Activated CD4-positive, alpha-beta T cell treated with anti-CD3 and anti-CD28 coated beads for 36 hours (primary cell): Measurements from ENCODE around the gene ADAMTSL3. TPM values are rescaled to one million over a fixed set of nuclear protein-coding genes. Genes with fewer than 3 reads are reported as not detected.

ENCODE experiments used
- ATAC-seq: fragments of 200-7000 bp; cut with Tn5 transposase; one replicate; pipeline ENCODE4 v1.10.0; 2021; ENCODE audit warnings: mild to moderate bottlenecking, moderate library complexity
- CTCF ChIA-PET: fragments of 350-600 bp; sonication (Branson Sonifier 250); formaldehyde crosslinking; loops from one replicate; lab custom pipeline; 2021; ENCODE audit warnings: antibody characterized with exemption; lab: Charles Lee
- POLR2A ChIA-PET: fragments of 350-600 bp; sonication (Branson Sonifier 250); formaldehyde crosslinking; loops from one replicate; lab custom pipeline; 2021; ENCODE audit warnings: antibody characterized with exemption, inconsistent platforms; lab: Charles Lee
- DNase-seq: peaks from one replicate; pipeline ENCODE4 v3.0.0-alpha.2; 2020
- H3K27ac Mint-ChIP-seq: one replicate; pipeline ENCODE4 v1.8.0; 2021; ENCODE audit warnings: mixed read lengths
- H3K27me3 Mint-ChIP-seq: one replicate; pipeline ENCODE4 v1.8.0; 2021; ENCODE audit warnings: mixed read lengths
- H3K36me3 Mint-ChIP-seq: one replicate; pipeline ENCODE4 v1.8.0; 2021; ENCODE audit warnings: low read depth, mixed read lengths
- H3K4me1 Mint-ChIP-seq: one replicate; pipeline ENCODE4 v1.8.0; 2021; ENCODE audit warnings: mixed read lengths
- H3K4me3 Mint-ChIP-seq: one replicate; pipeline ENCODE4 v1.8.0; 2021; ENCODE audit warnings: mild to moderate bottlenecking, moderate library complexity, mixed read lengths
- H3K9me3 Mint-ChIP-seq: one replicate; pipeline ENCODE4 v1.8.0; 2021; ENCODE audit warnings: low read depth, mixed read lengths
- intact Hi-C, 2 experiments: fragments of 100-400 bp; cut with DNase I in 1 of 2; cut with micrococcal nuclease in 1 of 2; formaldehyde crosslinking; loops; one replicate each; pipeline versions ENCODE4 v1.14.2 to v1.15.1; 2022 to 2024; cut with DNase I, micrococcal nuclease
- total RNA-seq, 2 experiments: library from RNA; stranded (reverse); gene quantifications; one replicate each; pipeline ENCODE4 v1.2.3, GENCODE V29; 2021

The ADAMTSL3 gene
- total RNA-seq, 2 experiments from 2014 or later: not detected

- ATAC-seq (no peak), DNase-seq (no peak)
- Mint-ChIP-seq H3K4me3 (no peak overlapping the region), H3K36me3 (no peaks in the 10 kb centered on the region), H3K27ac (no peak overlapping the region), H3K4me1 (no peaks in the 10 kb centered on the region), H3K27me3 (peaks cover under 1% of the 10 kb centered on the region), H3K9me3 (no peaks in the 10 kb centered on the region)
- intact Hi-C loops: no loop called here
- ChIA-PET CTCF (no interaction called here), POLR2A (no interaction called here)
These were observed 56.5 kb downstream of the ADAMTSL3 start for GRCh38 chr15:83710452-83710851.

GRCh38 chr15:83711236-83711635 lies 57.3 kb downstream of the ADAMTSL3 start:
- no peak overlapping the region for H3K27ac Mint-ChIP-seq
- H3K36me3 Mint-ChIP-seq: no peaks in the 10 kb centered on the region
- H3K9me3 Mint-ChIP-seq: no peaks in the 10 kb centered on the region
- DNase-seq (no peak), ATAC-seq (no peak)
- POLR2A ChIA-PET: no interaction called here
- peaks cover 3% of the 10 kb centered on the region for H3K27me3 Mint-ChIP-seq
- no peaks in the 10 kb centered on the region for H3K4me1 Mint-ChIP-seq
- CTCF ChIA-PET: no interaction called here
- intact Hi-C loops: no loop called here
- no peak overlapping the region for H3K4me3 Mint-ChIP-seq

- no peak for ATAC-seq
- intact Hi-C loops: no loop called here
- no peak overlapping the region for H3K27ac Mint-ChIP-seq
- H3K36me3 Mint-ChIP-seq: no peaks in the 10 kb centered on the region
- no peak overlapping the region for H3K4me3 Mint-ChIP-seq
- H3K4me1 Mint-ChIP-seq: no peaks in the 10 kb centered on the region
- no peak for DNase-seq
- POLR2A ChIA-PET: no interaction called here
- H3K27me3 Mint-ChIP-seq: peaks cover 6% of the 10 kb centered on the region
- CTCF ChIA-PET: no interaction called here
- H3K9me3 Mint-ChIP-seq: no peaks in the 10 kb centered on the region
These were observed 59.3 kb downstream of the ADAMTSL3 start for GRCh38 chr15:83713242-83713641.

GRCh38 chr15:83714939-83715628 lies 61.2 kb downstream of the ADAMTSL3 start:
- intact Hi-C loops: no loop called here
- ATAC-seq (no peak), DNase-seq (no peak)
- H3K27me3 Mint-ChIP-seq: peaks cover 6% of the 10 kb centered on the region
- no peak overlapping the region for H3K27ac Mint-ChIP-seq
- H3K4me1 Mint-ChIP-seq: no peaks in the 10 kb centered on the region
- H3K9me3 Mint-ChIP-seq: no peaks in the 10 kb centered on the region
- H3K4me3 Mint-ChIP-seq: no peak overlapping the region
- H3K36me3 Mint-ChIP-seq: no peaks in the 10 kb centered on the region
- POLR2A ChIA-PET: no interaction called here
- CTCF ChIA-PET: no interaction called here

- POLR2A ChIA-PET: no interaction called here
- CTCF ChIA-PET: no interaction called here
- no peak for ATAC-seq
- intact Hi-C loops: no loop called here
- Mint-ChIP-seq H3K27ac (no peak overlapping the region), H3K4me3 (no peak overlapping the region), H3K36me3 (no peaks in the 10 kb centered on the region), H3K4me1 (no peaks in the 10 kb centered on the region), H3K27me3 (peaks cover 6% of the 10 kb centered on the region), H3K9me3 (no peaks in the 10 kb centered on the region)
- DNase-seq: no peak
These were observed 62.7 kb downstream of the ADAMTSL3 start for GRCh38 chr15:83716605-83717004.

GRCh38 chr15:83717010-83717409 lies 63.1 kb downstream of the ADAMTSL3 start:
- ChIA-PET CTCF (no interaction called here), POLR2A (no interaction called here)
- H3K9me3 Mint-ChIP-seq: no peaks in the 10 kb centered on the region
- H3K4me1 Mint-ChIP-seq: no peaks in the 10 kb centered on the region
- intact Hi-C loops: no loop called here
- no peaks in the 10 kb centered on the region for H3K36me3 Mint-ChIP-seq
- no peak overlapping the region for H3K4me3 Mint-ChIP-seq
- DNase-seq (no peak), ATAC-seq (no peak)
- no peak overlapping the region for H3K27ac Mint-ChIP-seq
- peaks cover 6% of the 10 kb centered on the region for H3K27me3 Mint-ChIP-seq

- CTCF ChIA-PET: no interaction called here
- intact Hi-C loops: no loop called here
- DNase-seq (no peak), ATAC-seq (no peak)
- Mint-ChIP-seq H3K36me3 (no peaks in the 10 kb centered on the region), H3K4me3 (no peak overlapping the region), H3K27me3 (peaks cover 6% of the 10 kb centered on the region), H3K4me1 (no peaks in the 10 kb centered on the region), H3K9me3 (peaks cover 1% of the 10 kb centered on the region), H3K27ac (no peak overlapping the region)
- POLR2A ChIA-PET: no interaction called here
These were observed 66.5 kb downstream of the ADAMTSL3 start for GRCh38 chr15:83720468-83720867.

- ATAC-seq (no peak), DNase-seq (no peak)
- Mint-ChIP-seq H3K4me3 (no peak overlapping the region), H3K27ac (no peak overlapping the region), H3K4me1 (no peaks in the 10 kb centered on the region), H3K9me3 (peaks cover 1% of the 10 kb centered on the region), H3K27me3 (peaks cover 3% of the 10 kb centered on the region), H3K36me3 (no peaks in the 10 kb centered on the region)
- intact Hi-C loops: no loop called here
- CTCF ChIA-PET: no interaction called here
- POLR2A ChIA-PET: no interaction called here
These were observed 67.1 kb downstream of the ADAMTSL3 start for GRCh38 chr15:83721031-83721430.

GRCh38 chr15:83721981-83722380 lies 68.1 kb downstream of the ADAMTSL3 start:
- ChIA-PET POLR2A (no interaction called here), CTCF (no interaction called here)
- intact Hi-C loops: no loop called here
- Mint-ChIP-seq H3K4me1 (no peaks in the 10 kb centered on the region), H3K4me3 (no peak overlapping the region), H3K27ac (no peak overlapping the region), H3K9me3 (peaks cover 1% of the 10 kb centered on the region), H3K27me3 (peaks cover 3% of the 10 kb centered on the region), H3K36me3 (no peaks in the 10 kb centered on the region)
- DNase-seq (no peak), ATAC-seq (no peak)

GRCh38 chr15:83723216-83723615 lies 69.3 kb downstream of the ADAMTSL3 start:
- DNase-seq (no peak), ATAC-seq (no peak)
- POLR2A ChIA-PET: no interaction called here
- H3K36me3 Mint-ChIP-seq: no peaks in the 10 kb centered on the region
- H3K27me3 Mint-ChIP-seq: no peaks in the 10 kb centered on the region
- no peak overlapping the region for H3K4me3 Mint-ChIP-seq
- peaks cover 1% of the 10 kb centered on the region for H3K9me3 Mint-ChIP-seq
- CTCF ChIA-PET: no interaction called here
- no peak overlapping the region for H3K27ac Mint-ChIP-seq
- H3K4me1 Mint-ChIP-seq: no peaks in the 10 kb centered on the region
- intact Hi-C loops: no loop called here

GRCh38 chr15:83732196-83732595 lies 78.3 kb downstream of the ADAMTSL3 start:
- peaks cover 9% of the 10 kb centered on the region for H3K27me3 Mint-ChIP-seq
- H3K27ac Mint-ChIP-seq: no peak overlapping the region
- H3K36me3 Mint-ChIP-seq: no peaks in the 10 kb centered on the region
- ChIA-PET CTCF (no interaction called here), POLR2A (no interaction called here)
- DNase-seq: no peak
- no peak overlapping the region for H3K4me3 Mint-ChIP-seq
- H3K9me3 Mint-ChIP-seq: peaks cover 3% of the 10 kb centered on the region
- intact Hi-C loops: no loop called here
- ATAC-seq: no peak
- H3K4me1 Mint-ChIP-seq: no peaks in the 10 kb centered on the region

- DNase-seq (no peak), ATAC-seq (no peak)
- Mint-ChIP-seq H3K4me3 (no peak overlapping the region), H3K36me3 (no peaks in the 10 kb centered on the region), H3K27me3 (peaks cover 9% of the 10 kb centered on the region), H3K4me1 (no peaks in the 10 kb centered on the region), H3K27ac (no peak overlapping the region), H3K9me3 (peaks cover 3% of the 10 kb centered on the region)
- CTCF ChIA-PET: no interaction called here
- intact Hi-C loops: no loop called here
- POLR2A ChIA-PET: no interaction called here
These were observed 78.8 kb downstream of the ADAMTSL3 start for GRCh38 chr15:83732770-83733169.
